Parathyroid adenoma (tissue), 2 donors: ENCODE results near the gene AGBL1.

Experiments used
- H2AFZ ChIP-seq: fragments of 300-600 bp; sonication (generic); one replicate; pipeline ENCODE4 v1.7.0; 2017; ENCODE audit warnings: antibody characterized with exemption, mild to moderate bottlenecking
- H3K27ac ChIP-seq: fragments of 300-600 bp; sonication (generic); one replicate; pipeline ENCODE4 v1.7.0; 2017
- H3K27me3 ChIP-seq: fragments of 300-600 bp; sonication (generic); one replicate; pipeline ENCODE4 v1.7.0; 2017; ENCODE audit warnings: low read length; ENCODE audit not compliant: control insufficient read depth, insufficient read depth
- H3K36me3 ChIP-seq: fragments of 300-600 bp; sonication (generic); one replicate; pipeline ENCODE4 v1.7.0; 2017; ENCODE audit warnings: low read length; ENCODE audit not compliant: control insufficient read depth, insufficient read depth
- H3K4me1 ChIP-seq: fragments of 300-600 bp; sonication (generic); one replicate; pipeline ENCODE4 v1.7.0; 2017; ENCODE audit warnings: control low read depth
- H3K4me2 ChIP-seq: fragments of 300-600 bp; sonication (generic); one replicate; pipeline ENCODE4 v1.7.0; 2017; ENCODE audit warnings: low read length
- H3K4me3 ChIP-seq: fragments of 300-600 bp; sonication (generic); one replicate; pipeline ENCODE4 v1.7.0; 2017; ENCODE audit warnings: low read depth, low read length
- H3K79me2 ChIP-seq: fragments of 300-600 bp; sonication (generic); one replicate; pipeline ENCODE4 v1.7.0; 2017; ENCODE audit warnings: control low read depth
- H3K9ac ChIP-seq: fragments of 300-600 bp; sonication (generic); one replicate; pipeline ENCODE4 v1.7.0; 2017; ENCODE audit warnings: mild to moderate bottlenecking
- H3K9me3 ChIP-seq: fragments of 300-600 bp; sonication (generic); one replicate; pipeline ENCODE4 v1.7.0; 2017; ENCODE audit warnings: low read length; ENCODE audit not compliant: control insufficient read depth
- TF ChIP-seq, protein P1 (sequence below): fragments of 300-600 bp; sonication (generic); IDR thresholded peaks from one replicate; pipeline ENCODE4 v1.7.0; 2017; ENCODE audit warnings: antibody characterized with exemption, mild to moderate bottlenecking
- donor health status: primary hyperparathyroidism.

Gene AGBL1

GRCh38 chr15:86799226-86799625 lies 719.6 kb downstream of the AGBL1 start:
- TF ChIP-seq, protein P1, sequence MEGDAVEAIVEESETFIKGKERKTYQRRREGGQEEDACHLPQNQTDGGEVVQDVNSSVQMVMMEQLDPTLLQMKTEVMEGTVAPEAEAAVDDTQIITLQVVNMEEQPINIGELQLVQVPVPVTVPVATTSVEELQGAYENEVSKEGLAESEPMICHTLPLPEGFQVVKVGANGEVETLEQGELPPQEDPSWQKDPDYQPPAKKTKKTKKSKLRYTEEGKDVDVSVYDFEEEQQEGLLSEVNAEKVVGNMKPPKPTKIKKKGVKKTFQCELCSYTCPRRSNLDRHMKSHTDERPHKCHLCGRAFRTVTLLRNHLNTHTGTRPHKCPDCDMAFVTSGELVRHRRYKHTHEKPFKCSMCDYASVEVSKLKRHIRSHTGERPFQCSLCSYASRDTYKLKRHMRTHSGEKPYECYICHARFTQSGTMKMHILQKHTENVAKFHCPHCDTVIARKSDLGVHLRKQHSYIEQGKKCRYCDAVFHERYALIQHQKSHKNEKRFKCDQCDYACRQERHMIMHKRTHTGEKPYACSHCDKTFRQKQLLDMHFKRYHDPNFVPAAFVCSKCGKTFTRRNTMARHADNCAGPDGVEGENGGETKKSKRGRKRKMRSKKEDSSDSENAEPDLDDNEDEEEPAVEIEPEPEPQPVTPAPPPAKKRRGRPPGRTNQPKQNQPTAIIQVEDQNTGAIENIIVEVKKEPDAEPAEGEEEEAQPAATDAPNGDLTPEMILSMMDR, result no peak
- H3K27me3 ChIP-seq, result no peaks in the 10 kb centered on the region

DNA sequence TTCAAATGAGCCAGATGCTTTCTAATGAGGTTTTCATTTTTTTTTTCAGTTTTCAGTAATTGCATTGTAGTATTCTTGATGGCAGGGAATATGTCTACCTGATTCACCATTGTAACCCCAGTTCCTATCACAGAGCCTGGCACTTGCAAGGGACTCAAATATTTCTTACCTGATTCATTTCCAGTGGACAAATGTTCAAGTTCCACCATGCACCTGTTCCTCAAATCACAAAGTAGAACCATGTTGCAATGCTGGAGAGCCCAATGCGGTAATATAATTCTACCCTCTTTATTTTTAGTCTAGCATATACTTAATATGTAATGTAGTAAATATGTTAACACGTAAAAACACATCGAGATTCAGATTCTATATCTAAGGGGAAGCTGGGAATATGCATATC lies 722.6 kb downstream of the AGBL1 start:
- TF ChIP-seq, protein P1, result no peak
- no peaks in the 10 kb centered on the region for H3K27me3 ChIP-seq
- H3K9ac ChIP-seq, result no peak overlapping the region

More at GRCh38 chr15:86799226-86799625, 719.6 kb downstream of the AGBL1 start:
- Histone ChIP-seq H3K79me2 (no peaks in the 10 kb centered on the region), H3K4me3 (no peak overlapping the region), H3K4me1 (no peaks in the 10 kb centered on the region), H3K27ac (no peak overlapping the region), H2AFZ (no peak overlapping the region), H3K36me3 (no peaks in the 10 kb centered on the region), H3K4me2 (no peak overlapping the region), H3K9me3 (no peaks in the 10 kb centered on the region), H3K9ac (no peak overlapping the region)

DNA sequence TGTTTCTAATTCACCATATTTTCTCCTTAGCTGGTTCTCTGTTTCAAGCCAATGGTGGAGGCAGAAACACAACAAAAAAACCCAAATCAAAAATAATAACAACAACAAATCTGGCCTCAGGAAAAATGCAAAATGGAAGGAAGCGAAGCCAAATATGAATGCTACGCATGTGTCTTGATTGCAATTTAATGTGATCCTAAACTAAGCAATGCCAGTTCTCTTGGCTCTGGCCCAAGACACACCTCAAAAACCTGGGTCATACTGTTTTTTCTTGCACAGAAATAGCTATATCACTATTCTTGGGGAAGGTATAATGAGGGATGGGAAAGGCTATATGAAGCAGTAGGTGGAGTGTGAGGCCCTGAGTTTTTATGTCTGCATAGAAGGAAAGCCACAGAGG lies 724.7 kb downstream of the AGBL1 start:
- Histone ChIP-seq H3K4me2 (no peak overlapping the region), H3K27me3 (no peaks in the 10 kb centered on the region), H3K9me3 (no peaks in the 10 kb centered on the region), H3K4me1 (no peaks in the 10 kb centered on the region), H3K4me3 (no peak overlapping the region), H3K27ac (no peak overlapping the region), H3K79me2 (no peaks in the 10 kb centered on the region), H3K36me3 (no peaks in the 10 kb centered on the region), H2AFZ (no peak overlapping the region), H3K9ac (no peak overlapping the region)
- TF ChIP-seq, protein P1, result no peak

More for the DNA sequence above, 722.6 kb downstream of the AGBL1 start:
- Histone ChIP-seq H3K27ac (no peak overlapping the region), H2AFZ (no peak overlapping the region), H3K4me2 (no peak overlapping the region), H3K36me3 (no peaks in the 10 kb centered on the region), H3K79me2 (no peaks in the 10 kb centered on the region), H3K4me1 (no peaks in the 10 kb centered on the region), H3K9me3 (no peaks in the 10 kb centered on the region), H3K4me3 (no peak overlapping the region)

GRCh38 chr15:86810329-86810728 lies 730.7 kb downstream of the AGBL1 start:
- no peak overlapping the region for H3K4me3 ChIP-seq
- H3K27me3 ChIP-seq, result no peaks in the 10 kb centered on the region
- no peaks in the 10 kb centered on the region for H3K79me2 ChIP-seq
- no peaks in the 10 kb centered on the region for H3K36me3 ChIP-seq
- no peaks in the 10 kb centered on the region for H3K4me1 ChIP-seq
- TF ChIP-seq, protein P1, result no peak
- no peak overlapping the region for H3K4me2 ChIP-seq
- no peak overlapping the region for H2AFZ ChIP-seq
- H3K27ac ChIP-seq, result no peak overlapping the region
- H3K9me3 ChIP-seq, result no peaks in the 10 kb centered on the region
- H3K9ac ChIP-seq, result no peak overlapping the region

DNA sequence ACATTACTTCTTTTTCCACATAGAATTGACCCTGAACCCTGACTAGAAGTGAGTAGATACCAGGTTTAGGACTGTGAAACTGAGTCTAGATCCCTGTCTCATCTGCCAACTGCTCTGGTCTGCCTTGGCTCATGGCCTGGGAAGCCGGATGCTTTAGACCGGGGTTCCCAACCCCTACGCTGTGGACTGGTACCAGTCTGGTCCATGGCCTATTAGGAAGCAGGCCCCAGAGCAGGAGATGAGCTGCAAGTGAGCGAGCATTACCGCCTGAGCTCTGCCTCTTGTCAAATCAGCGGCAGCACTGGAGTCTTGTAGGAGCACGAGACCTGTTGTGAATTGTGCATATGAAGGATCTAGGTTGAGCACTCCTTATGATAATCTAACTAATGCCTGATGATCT lies 734.2 kb downstream of the AGBL1 start:
- Histone ChIP-seq H2AFZ (no peak overlapping the region), H3K36me3 (no peaks in the 10 kb centered on the region), H3K9ac (no peak overlapping the region), H3K4me2 (no peak overlapping the region), H3K27me3 (no peaks in the 10 kb centered on the region), H3K4me3 (no peak overlapping the region), H3K4me1 (no peaks in the 10 kb centered on the region), H3K79me2 (no peaks in the 10 kb centered on the region), H3K27ac (no peak overlapping the region), H3K9me3 (no peaks in the 10 kb centered on the region)
- TF ChIP-seq, protein P1, result no peak
